Pancreas (tissue), 10 donors: ENCODE data around the gene MAN2A1. TPM values are rescaled to one million over a fixed set of nuclear protein-coding genes. Genes with fewer than 3 reads are reported as not detected.

Experiments
- ATAC-seq, 4 donors: fragments of 200-7000 bp; cut with Tn5 transposase; one replicate each; pipeline versions ENCODE4 v1.8.0 to v1.9.1; 2020; ENCODE audit warnings: mild to moderate bottlenecking in 4 of 4, moderate library complexity in 4 of 4
- DNase-seq, 6 donors: peaks; one replicate each; pipeline ENCODE4 v3.0.0-alpha.2; 2020
- FAIRE-seq: peaks from 2 replicates; lab custom pipeline; 2012; peaks lifted over from hg19 to GRCh38; lab: Jason Lieb, UNC
- H3K27ac ChIP-seq, 4 donors: fragments of 200-600 bp; sonication (generic); 1 replicate in 3 of 4; 2 replicates in 1 of 4; pipeline versions ENCODE4 v1.5.0 to v1.8.0; 2020
- H3K27me3 ChIP-seq, 4 donors: fragments of 200-600 bp; one replicate each; pipeline ENCODE4 v1.8.0; 2021
- H3K36me3 ChIP-seq, 3 donors: fragments of 200-600 bp; sonication (generic) in 1 of 3; one replicate each; pipeline versions ENCODE4 v1.5.0 to v1.8.0; 2020 to 2021
- H3K4me1 ChIP-seq, 3 donors: fragments of 200-600 bp; one replicate each; pipeline ENCODE4 v1.8.0; 2021
- H3K4me3 ChIP-seq, 4 donors: fragments of 200-600 bp; sonication (generic) in 2 of 4; one replicate each; pipeline versions ENCODE4 v1.5.0 to v1.8.0; 2020 to 2021
- H3K9me3 ChIP-seq, 4 donors: fragments of 200-600 bp; one replicate each; pipeline ENCODE4 v1.8.0; 2021
- CTCF ChIP-seq, 4 donors: fragments of 200-600 bp; sonication (generic) in 3 of 4; IDR thresholded peaks; one replicate each; pipeline versions ENCODE4 v1.5.0 to v1.8.0; 2021; ENCODE audit warnings: antibody characterized with exemption in 4 of 4
- WGBS, 2 donors: extraction: QIAGEN DNeasy Blood & Tissue Kit; methylation state at CpG; one replicate each; pipeline ENCODE4 v1.1.7; 2013; 5-methylcytosine and 5-hydroxymethylcytosine counted together
- intact Hi-C, 3 donors: fragments of 100-400 bp; cut with DNase I; formaldehyde crosslinking; loops; one replicate each; pipeline versions ENCODE4 v1.11.1 to v1.14.2; 2022
- polyA plus RNA-seq, 2 donors: library from polyadenylated mRNA; stranded (reverse); fragments of 200-250 nt; gene quantifications; one replicate each; pipeline ENCODE4 v1.2.3, GENCODE V29; 2013
- total RNA-seq, 6 donors: library from RNA; stranded (reverse); fragmentation: NEBNext Ultra II Directional in 4 of 6; extraction: Animal tissue kit (Norgen Biotek cat#: 25700) in 4 of 6; gene quantifications; one replicate each; pipeline versions ENCODE4 v1.2.1 to v1.2.4, GENCODE V29; 2021 to 2023
- donor health status: healthy with polysubstance abuse.
- donor health status: DM: no; HTN: no; CAD: no; lungs with moderate emphysema.
- donor health status: DM: no; HTN: no; CAD: no.
- donor health status: control.
- donor health status: control.
- donor health status: Bipolar disorder and iron deficiency.
- donor health status: DM: yes; HTN: yes; CAD: no.
- donor health status: DM: no; HTN: no; CAD: no.
- donor health status: DM: no; HTN: no; CAD: no.
- donor health status: DM: yes; HTN: yes; CAD: no.

The MAN2A1 gene
- total and polyA plus RNA-seq, 8 donors: 8.5 to 49.4 (median 36.6) TPM

DNA sequence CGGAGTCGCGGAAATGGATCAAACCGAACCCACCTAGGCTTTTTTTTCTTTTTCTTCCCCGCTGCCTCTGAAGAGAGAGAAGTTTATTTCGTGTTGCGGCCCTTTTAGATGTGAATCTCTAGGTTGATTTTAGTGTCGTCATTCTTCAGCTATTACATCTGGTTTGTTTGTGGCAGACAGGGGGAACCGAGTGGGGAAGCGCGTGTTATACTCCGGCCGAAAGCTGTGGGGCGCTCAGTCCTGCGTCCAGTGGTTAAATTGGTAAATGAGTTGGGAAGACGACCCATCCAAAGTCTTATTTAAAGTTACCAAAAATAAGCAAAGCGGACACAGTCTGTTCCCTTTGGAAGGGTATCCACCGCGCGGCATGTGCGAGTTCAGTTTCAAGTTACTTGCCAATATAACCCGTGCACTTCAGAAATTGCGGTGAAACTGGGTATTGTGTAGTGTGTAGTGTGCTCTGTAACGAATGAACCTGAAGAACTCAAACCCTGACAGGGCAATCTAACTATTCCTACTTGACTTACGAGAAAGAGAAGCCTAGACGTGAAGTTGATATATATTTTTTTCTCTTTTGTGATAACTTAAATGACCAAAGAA is 1.3 kb downstream of the MAN2A1 start:
- Histone ChIP-seq H3K27ac (peak overlapping the region; percentile 93 to 99 (median 96)), H3K4me1 (peaks cover 10 to 36% (median 24%) of the 10 kb centered on the region in 3 donors), H3K27me3 (no peaks in the 10 kb centered on the region), H3K36me3 (no peaks in the 10 kb centered on the region), H3K4me3 (peak overlapping the region; percentile 87 to 97 (median 94)), H3K9me3 (no peaks in the 10 kb centered on the region)
- DNase-seq: peak; percentile 66 to 83 (median 72)
- WGBS, 2 donors: 0 to 1% methylated on average over 26 of the region's 26 CpGs
- TF ChIP-seq CTCF (IDR thresholded peaks at IDR 0.05): peak; percentile 29 to 70 (median 57)
- intact Hi-C loops: no loop called here
- peak; percentile 45 to 67 (median 54) for ATAC-seq
- no peak for FAIRE-seq

- FAIRE-seq: no peak
- no peak for ATAC-seq
These were observed 2.3 kb downstream of the MAN2A1 start for GRCh38 chr5:109691996-109692395.

GRCh38 chr5:109692852-109693251 is 3.1 kb downstream of the MAN2A1 start:
- intact Hi-C loops: no loop called here
- Histone ChIP-seq H3K4me1 (peaks cover 10 to 47% (median 34%) of the 10 kb centered on the region in 3 donors), H3K36me3 (no peaks in the 10 kb centered on the region), H3K27me3 (no peaks in the 10 kb centered on the region), H3K9me3 (no peaks in the 10 kb centered on the region), H3K27ac (no peak overlapping the region), H3K4me3 (peak overlapping the region in 1 of 4 donors; percentile 6)
- no peak for TF ChIP-seq CTCF (IDR thresholded peaks at IDR 0.05)
- ATAC-seq: no peak
- no peak for FAIRE-seq
- DNase-seq: peak in 1 of 6 donors; percentile 26
- WGBS, 2 donors: 52% methylated on average over 4 of the region's 4 CpGs

More at GRCh38 chr5:109691996-109692395, 2.3 kb downstream of the MAN2A1 start:
- 56 to 65% methylated on average over 1 of the region's 1 CpG for WGBS, 2 donors
- H3K9me3 ChIP-seq: no peaks in the 10 kb centered on the region
- H3K4me1 ChIP-seq: peaks cover 10 to 38% (median 26%) of the 10 kb centered on the region in 3 donors
- DNase-seq: no peak
- H3K27me3 ChIP-seq: no peaks in the 10 kb centered on the region
- intact Hi-C loops: no loop called here
- H3K36me3 ChIP-seq: no peaks in the 10 kb centered on the region
- H3K27ac ChIP-seq: peak overlapping the region in 1 of 4 donors; percentile 93
- no peak for TF ChIP-seq CTCF (IDR thresholded peaks at IDR 0.05)
- H3K4me3 ChIP-seq: peak overlapping the region in 2 of 4 donors; percentile 96 to 97

DNA sequence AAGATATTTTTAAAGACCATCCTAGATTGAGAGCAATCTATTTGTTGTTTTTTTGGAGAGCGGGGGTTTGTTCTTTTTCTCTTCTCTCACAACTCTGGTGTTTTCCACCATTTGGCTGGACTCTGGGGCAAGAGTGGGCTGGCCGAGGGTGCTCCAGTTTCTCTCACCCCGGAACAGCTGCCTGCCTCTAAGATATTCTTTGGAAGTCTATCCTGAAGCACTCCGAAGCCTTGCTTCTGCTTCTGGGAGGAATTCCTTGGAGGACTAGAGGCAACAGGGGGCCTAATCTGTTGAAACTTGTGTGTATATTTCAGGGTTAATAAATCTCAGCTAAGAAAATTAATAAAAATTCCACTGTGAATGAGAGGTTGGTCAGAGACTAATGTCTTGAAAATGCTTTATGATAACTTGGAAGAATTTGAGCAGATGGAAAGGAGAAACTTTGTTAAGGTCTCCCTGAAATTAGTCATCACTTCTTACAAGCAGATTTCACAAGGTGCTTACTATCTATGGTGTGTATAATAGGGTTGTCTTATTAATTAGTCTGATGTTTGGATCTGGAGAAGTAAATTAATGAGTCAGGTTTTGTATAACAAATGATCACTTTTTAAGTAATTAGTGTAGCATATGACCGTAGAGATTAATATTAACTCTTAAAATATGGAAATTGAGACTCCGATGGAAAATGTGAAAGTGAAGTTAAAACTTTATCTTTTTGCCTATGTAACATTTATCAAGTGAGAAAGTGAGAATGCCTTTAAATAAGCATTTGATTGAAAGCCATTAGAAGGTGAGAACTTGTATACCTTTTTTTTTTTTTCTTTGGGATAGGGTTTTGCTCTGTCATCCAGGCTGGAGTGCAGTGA is 4.0 kb downstream of the MAN2A1 start:
- no peak overlapping the region for H3K27ac ChIP-seq
- TF ChIP-seq CTCF (IDR thresholded peaks at IDR 0.05): no peak
- WGBS, 2 donors: 77 to 82% methylated on average over 6 of the region's 6 CpGs
- no peak for ATAC-seq
- no peak overlapping the region for H3K4me3 ChIP-seq
- intact Hi-C loops: no loop called here
- no peak for DNase-seq
- H3K36me3 ChIP-seq: no peaks in the 10 kb centered on the region
- H3K4me1 ChIP-seq: peaks cover 10 to 47% (median 34%) of the 10 kb centered on the region in 3 donors
- no peaks in the 10 kb centered on the region for H3K27me3 ChIP-seq
- no peak for FAIRE-seq
- no peaks in the 10 kb centered on the region for H3K9me3 ChIP-seq
